ENCODE measurements around the gene CKAP4. TPM values are rescaled to one million over a fixed set of nuclear protein-coding genes. Genes with fewer than 3 reads are reported as not detected.

The CKAP4 gene
- total and polyA plus RNA-seq, 7 donors = 7.6 to 24.4 (median 14.7) TPM

DNA sequence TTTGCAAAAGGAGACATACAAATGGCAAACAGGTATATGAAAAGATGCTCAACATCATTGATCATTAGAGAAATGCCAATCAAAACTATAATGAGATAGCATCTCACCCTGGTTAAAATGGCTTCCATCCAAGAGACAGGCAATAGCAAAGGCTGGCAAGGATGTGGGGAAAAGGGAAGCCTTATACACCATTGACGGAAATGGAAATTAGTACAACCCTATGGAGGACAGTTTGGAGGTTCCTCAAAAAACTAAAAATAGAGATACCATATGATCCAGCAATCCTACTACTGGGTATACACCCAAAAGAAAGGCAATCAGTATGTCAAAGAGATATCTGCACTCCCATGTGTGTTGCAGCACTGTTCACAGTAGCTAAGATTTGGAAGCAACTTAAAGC, 17.3 kb upstream of the CKAP4 start:
- DNase-seq (no peak), ATAC-seq (no peak)
- Histone ChIP-seq H3K36me3 (ENCODE audit: insufficient read depth in 1 of 2, low read depth in 1 of 2) (no peaks in the 10 kb centered on the region), H3K4me1 (no peaks in the 10 kb centered on the region), H3K4me3 (no peak overlapping the region), H3K9me3 (no peaks in the 10 kb centered on the region), H3K27ac (no peak overlapping the region), H3K27me3 (ENCODE audit: insufficient read depth in 3 of 3, low read length in 2 of 3) (no peaks in the 10 kb centered on the region)
- intact Hi-C loops (cut with DNase I) = no loop called here
- WGBS, 3 donors = 86 to 97% (median 93%) methylated on average over 1 of the region's 1 CpG
- TF ChIP-seq, protein P1, sequence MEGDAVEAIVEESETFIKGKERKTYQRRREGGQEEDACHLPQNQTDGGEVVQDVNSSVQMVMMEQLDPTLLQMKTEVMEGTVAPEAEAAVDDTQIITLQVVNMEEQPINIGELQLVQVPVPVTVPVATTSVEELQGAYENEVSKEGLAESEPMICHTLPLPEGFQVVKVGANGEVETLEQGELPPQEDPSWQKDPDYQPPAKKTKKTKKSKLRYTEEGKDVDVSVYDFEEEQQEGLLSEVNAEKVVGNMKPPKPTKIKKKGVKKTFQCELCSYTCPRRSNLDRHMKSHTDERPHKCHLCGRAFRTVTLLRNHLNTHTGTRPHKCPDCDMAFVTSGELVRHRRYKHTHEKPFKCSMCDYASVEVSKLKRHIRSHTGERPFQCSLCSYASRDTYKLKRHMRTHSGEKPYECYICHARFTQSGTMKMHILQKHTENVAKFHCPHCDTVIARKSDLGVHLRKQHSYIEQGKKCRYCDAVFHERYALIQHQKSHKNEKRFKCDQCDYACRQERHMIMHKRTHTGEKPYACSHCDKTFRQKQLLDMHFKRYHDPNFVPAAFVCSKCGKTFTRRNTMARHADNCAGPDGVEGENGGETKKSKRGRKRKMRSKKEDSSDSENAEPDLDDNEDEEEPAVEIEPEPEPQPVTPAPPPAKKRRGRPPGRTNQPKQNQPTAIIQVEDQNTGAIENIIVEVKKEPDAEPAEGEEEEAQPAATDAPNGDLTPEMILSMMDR (IDR thresholded peaks at IDR 0.05) = no peak

GRCh38 chr12:106258935-106259334, 11.1 kb upstream of the CKAP4 start:
- no peak overlapping the region for H3K27ac ChIP-seq
- ATAC-seq (no peak), DNase-seq (no peak)
- 88 to 92% (median 90%) methylated on average over 1 of the region's 1 CpG for WGBS, 3 donors
- TF ChIP-seq, protein P1 (IDR thresholded peaks at IDR 0.05) = no peak
- no peaks in the 10 kb centered on the region for H3K4me1 ChIP-seq
- H3K27me3 ChIP-seq (ENCODE audit: insufficient read depth in 3 of 3, low read length in 2 of 3) = no peaks in the 10 kb centered on the region
- H3K4me3 ChIP-seq = no peak overlapping the region
- intact Hi-C loops (cut with DNase I) = no loop called here
- H3K9me3 ChIP-seq = no peaks in the 10 kb centered on the region
- no peaks in the 10 kb centered on the region for H3K36me3 ChIP-seq (ENCODE audit: insufficient read depth in 1 of 2, low read depth in 1 of 2)

DNA sequence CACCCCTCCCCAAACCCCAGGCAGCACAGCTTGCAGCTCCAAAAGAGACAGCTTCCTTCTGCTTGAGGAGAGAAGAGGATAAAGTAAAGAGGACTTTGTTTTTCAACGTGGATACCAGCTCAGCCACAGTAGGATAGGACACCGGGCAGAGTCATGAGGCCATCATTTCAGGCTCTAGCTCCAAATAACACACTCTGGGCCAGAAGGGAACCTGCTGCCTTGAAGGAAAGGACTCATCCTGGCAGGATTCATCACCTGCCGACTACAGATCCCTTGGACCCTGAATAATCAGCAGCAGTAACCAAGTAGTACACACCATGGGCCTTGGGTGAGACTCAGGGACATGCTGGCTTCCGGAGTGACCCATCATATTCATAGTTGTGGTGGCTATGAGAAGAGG, 10.4 kb upstream of the CKAP4 start:
- intact Hi-C loops (cut with DNase I) = no loop called here
- 74 to 85% (median 83%) methylated on average over 4 of the region's 4 CpGs for WGBS, 3 donors
- DNase-seq (no peak), ATAC-seq (no peak)
- Histone ChIP-seq H3K4me1 (no peaks in the 10 kb centered on the region), H3K9me3 (no peaks in the 10 kb centered on the region), H3K4me3 (no peak overlapping the region), H3K36me3 (ENCODE audit: insufficient read depth in 1 of 2, low read depth in 1 of 2) (no peaks in the 10 kb centered on the region), H3K27ac (no peak overlapping the region), H3K27me3 (ENCODE audit: insufficient read depth in 3 of 3, low read length in 2 of 3) (no peaks in the 10 kb centered on the region)
- TF ChIP-seq, protein P1 (IDR thresholded peaks at IDR 0.05) = no peak

DNA sequence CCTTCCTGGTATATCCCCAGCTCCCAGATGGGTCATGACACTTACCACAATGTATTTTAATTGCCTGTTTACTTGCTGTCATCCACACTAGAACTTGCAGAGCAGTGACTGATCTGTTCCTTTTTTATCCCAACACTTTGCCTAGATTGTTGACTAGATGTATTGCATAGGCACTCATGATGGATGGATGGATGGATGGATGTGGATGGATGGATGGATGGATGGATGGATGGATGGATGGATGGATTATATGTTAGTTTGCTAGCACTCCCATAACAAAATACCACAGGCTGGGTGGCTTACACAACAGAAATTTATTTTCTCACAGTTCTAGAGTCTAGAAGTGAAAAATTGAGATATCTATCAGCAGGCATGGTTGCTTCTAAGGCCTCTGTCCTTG, 8.7 kb upstream of the CKAP4 start:
- H3K27ac ChIP-seq = no peak overlapping the region
- no peak overlapping the region for H3K4me3 ChIP-seq
- no peaks in the 10 kb centered on the region for H3K27me3 ChIP-seq (ENCODE audit: insufficient read depth in 3 of 3, low read length in 2 of 3)
- intact Hi-C loops (cut with DNase I) = no loop called here
- no peaks in the 10 kb centered on the region for H3K4me1 ChIP-seq
- H3K9me3 ChIP-seq = no peaks in the 10 kb centered on the region
- ATAC-seq = no peak
- DNase-seq = no peak
- H3K36me3 ChIP-seq (ENCODE audit: insufficient read depth in 1 of 2, low read depth in 1 of 2) = no peaks in the 10 kb centered on the region
- TF ChIP-seq, protein P1 (IDR thresholded peaks at IDR 0.05) = no peak

- no peaks in the 10 kb centered on the region for H3K27me3 ChIP-seq (ENCODE audit: insufficient read depth in 3 of 3, low read length in 2 of 3)
- no peaks in the 10 kb centered on the region for H3K36me3 ChIP-seq (ENCODE audit: insufficient read depth in 1 of 2, low read depth in 1 of 2)
- TF ChIP-seq, protein P1 (IDR thresholded peaks at IDR 0.05) = no peak
- intact Hi-C loops (cut with DNase I) = no loop called here
- no peak for ATAC-seq
- no peaks in the 10 kb centered on the region for H3K4me1 ChIP-seq
- H3K27ac ChIP-seq = no peak overlapping the region
- no peaks in the 10 kb centered on the region for H3K9me3 ChIP-seq
- no peak for DNase-seq
- no peak overlapping the region for H3K4me3 ChIP-seq
- WGBS, 3 donors = 73 to 87% (median 83%) methylated on average over 5 of the region's 5 CpGs
Measured at GRCh38 chr12:106255952-106256351, 8.1 kb upstream of the CKAP4 start.
